OCI-LY7 (cell line): ENCODE measurements around the gene FAM184B.

ENCODE experiments used
- EZH2phosphoT487 ChIP-seq: fragments of 200-600 bp; sonication (generic); IDR thresholded peaks from 2 replicates; pipeline ENCODE4 v1.6.1; 2018; ENCODE audit warnings: low read depth, borderline replicate concordance, mild to moderate bottlenecking, mixed run types, antibody characterized with exemption, low read length, moderate library complexity, mixed read lengths
- TF ChIP-seq, protein P1 (sequence below): fragments of 200-600 bp; sonication (generic); conservative IDR thresholded peaks from 2 replicates; pipeline ENCODE4 v1.5.1; 2014; ENCODE audit warnings: mild to moderate bottlenecking, antibody characterized with exemption, low read length, moderate library complexity, mixed read lengths

DNA sequence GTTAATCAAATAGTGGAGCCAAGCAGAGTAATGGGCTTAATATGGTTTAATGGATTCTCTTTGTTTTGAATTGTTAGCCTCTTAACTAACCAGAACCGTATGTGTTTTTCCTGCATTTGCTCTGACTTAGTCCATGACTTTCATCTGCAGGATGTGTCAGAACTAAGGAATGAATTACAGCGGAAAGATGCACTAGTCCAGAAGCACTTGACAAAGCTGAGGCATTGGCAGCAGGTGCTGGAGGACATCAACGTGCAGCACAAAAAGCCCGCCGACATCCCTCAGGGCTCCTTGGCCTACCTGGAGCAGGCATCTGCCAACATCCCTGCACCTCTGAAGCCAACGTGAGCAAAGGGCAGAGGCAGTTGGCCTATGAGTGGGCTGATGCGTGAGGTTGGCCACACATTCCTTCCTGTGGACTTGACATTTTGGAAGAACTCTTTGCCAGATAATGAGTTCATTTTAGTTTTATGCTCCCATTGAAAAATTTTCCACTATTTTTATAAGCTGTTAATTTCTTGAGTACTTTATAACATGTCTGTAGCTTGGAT, 157.9 kb downstream of the FAM184B start:
- TF ChIP-seq, protein P1, sequence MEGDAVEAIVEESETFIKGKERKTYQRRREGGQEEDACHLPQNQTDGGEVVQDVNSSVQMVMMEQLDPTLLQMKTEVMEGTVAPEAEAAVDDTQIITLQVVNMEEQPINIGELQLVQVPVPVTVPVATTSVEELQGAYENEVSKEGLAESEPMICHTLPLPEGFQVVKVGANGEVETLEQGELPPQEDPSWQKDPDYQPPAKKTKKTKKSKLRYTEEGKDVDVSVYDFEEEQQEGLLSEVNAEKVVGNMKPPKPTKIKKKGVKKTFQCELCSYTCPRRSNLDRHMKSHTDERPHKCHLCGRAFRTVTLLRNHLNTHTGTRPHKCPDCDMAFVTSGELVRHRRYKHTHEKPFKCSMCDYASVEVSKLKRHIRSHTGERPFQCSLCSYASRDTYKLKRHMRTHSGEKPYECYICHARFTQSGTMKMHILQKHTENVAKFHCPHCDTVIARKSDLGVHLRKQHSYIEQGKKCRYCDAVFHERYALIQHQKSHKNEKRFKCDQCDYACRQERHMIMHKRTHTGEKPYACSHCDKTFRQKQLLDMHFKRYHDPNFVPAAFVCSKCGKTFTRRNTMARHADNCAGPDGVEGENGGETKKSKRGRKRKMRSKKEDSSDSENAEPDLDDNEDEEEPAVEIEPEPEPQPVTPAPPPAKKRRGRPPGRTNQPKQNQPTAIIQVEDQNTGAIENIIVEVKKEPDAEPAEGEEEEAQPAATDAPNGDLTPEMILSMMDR: no peak
- TF ChIP-seq EZH2phosphoT487: no peak
